ENCODE measurements around the gene POLA1.

- TF ChIP-seq CTCF (IDR thresholded peaks at IDR 0.05): no peak
- no peak for TF ChIP-seq POLR2A (IDR thresholded peaks at IDR 0.05)
Measured at GRCh38 chrX:25005034-25005381, 311.3 kb downstream of the POLA1 start.

Data from heart left ventricle (tissue), 13 donors.